Kidney glomerular epithelial cell (primary cell): ENCODE results near the gene SUSD4.
"Not testable (repeated sequence)": the region's sequence is repeated elsewhere in the genome, so short reads cannot be mapped to it uniquely, and the experiment has no call there.

Experiments
- DNase-seq: peaks from one replicate; lab custom pipeline; 2025; lab: John Stamatoyannopoulos, UW

The SUSD4 gene

DNA sequence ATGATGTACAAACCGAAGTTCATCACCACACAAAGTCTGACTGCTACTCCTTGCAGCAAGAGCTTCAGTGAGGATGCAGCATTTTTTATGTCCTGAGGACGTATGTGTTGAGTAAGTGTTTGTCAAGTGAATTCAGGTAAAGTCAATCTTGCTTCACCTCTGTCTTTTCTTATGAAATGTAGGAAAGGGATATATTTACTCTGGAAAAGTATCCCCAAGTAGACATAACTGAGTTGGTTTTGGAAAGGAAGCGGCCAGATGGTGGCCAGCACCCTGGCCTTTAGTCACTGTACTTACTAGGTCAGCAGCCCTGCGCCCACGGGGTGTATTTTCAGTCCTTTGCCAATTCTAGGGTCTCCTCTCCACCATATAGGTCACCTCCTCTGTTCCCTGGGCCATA lies 75.2 kb downstream of the SUSD4 start:
- no peak for DNase-seq

DNA sequence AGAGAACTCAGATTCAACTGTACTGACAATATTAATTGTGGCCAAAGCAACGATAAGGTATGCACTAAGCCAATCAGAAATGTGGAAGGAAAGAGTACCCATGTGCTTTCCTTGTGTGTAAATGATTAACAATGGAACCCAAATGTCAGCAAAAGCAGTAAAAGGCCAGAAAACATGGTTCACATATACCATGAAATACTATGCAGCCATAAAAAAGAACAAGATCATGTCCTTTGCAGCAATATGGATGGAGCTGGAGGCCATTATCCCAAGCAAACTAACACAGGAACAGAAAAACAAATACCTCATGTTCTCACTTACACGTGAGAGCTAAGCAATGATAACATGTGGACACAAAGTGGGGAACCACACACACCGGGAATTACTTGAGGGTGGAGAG lies 78.5 kb downstream of the SUSD4 start:
- DNase-seq = no peak

DNA sequence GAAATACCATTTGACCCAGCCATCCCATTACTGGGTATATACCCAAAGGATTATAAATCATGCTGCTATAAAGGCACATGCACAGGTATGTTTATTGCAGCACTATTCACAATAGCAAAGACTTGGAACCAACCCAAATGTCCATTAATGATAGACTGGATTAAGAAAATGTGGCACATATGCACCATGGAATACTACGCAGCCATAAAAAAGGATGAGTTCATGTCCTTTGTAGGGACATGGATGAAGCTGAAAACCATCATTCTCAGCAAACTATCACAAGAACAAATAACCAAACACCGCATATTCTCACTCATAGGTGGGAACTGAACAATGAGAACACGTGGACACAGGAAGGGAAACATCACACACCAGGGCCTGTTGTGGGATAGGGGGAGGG lies 80.3 kb downstream of the SUSD4 start:
- DNase-seq = not testable (repeated sequence)

DNA sequence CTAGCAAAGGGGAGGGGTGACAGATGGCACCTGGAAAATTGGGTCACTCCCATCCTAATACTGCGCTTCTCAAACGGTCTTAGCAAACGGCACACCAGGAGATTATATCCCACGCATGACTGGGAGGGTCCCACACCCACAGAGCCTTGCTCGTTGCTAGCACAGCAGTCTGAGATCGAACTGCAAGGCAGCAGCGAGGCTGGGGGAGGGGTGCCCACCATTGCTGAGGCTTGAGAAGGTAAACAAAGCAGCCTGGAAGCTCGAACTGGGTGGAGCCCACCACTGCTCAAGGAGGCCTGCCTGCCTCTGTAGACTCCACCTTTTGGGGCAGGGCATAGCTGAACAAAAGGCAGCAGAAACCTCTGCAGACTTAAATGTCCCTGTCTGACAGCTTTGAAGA lies 85.7 kb downstream of the SUSD4 start:
- not testable (repeated sequence) for DNase-seq

DNA sequence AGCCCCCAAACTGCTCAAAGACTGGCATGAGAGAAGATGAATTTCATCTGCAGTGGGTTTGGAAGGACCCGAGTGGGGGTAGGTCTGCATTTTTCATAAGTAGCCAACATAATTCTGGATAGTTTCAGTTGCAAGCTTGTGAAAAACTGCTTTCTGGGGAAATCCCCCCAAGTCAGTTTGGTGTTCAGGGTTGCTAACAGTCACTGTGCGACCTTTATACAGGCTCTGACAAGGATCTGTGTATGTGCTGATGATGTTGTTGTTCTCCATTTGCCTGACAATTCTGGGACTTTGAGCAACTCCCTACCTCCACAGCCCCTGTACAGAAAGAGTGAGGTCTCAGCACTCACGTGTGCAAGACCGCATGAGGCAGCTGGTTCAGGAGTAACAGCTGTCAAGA lies 87.9 kb downstream of the SUSD4 start:
- no peak for DNase-seq

DNA sequence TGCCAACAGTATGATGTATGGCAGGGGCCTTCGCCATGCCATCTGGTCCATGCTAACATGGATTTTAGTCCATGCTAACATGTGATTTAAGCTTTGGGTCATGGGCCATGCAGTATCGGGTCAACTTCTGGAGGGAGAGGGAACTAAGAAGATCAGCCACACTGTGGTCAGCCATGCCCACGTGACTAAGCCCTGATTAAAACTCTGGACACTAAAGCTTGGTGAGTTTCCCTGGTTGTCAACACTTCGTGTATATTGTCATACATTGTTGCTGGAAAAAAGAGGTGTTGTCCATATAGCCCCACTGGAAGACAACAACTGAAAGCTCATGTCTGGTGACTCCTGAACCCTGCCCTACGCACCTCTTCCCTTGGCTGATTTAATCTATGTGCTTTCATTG lies 90.5 kb downstream of the SUSD4 start:
- no peak for DNase-seq

DNA sequence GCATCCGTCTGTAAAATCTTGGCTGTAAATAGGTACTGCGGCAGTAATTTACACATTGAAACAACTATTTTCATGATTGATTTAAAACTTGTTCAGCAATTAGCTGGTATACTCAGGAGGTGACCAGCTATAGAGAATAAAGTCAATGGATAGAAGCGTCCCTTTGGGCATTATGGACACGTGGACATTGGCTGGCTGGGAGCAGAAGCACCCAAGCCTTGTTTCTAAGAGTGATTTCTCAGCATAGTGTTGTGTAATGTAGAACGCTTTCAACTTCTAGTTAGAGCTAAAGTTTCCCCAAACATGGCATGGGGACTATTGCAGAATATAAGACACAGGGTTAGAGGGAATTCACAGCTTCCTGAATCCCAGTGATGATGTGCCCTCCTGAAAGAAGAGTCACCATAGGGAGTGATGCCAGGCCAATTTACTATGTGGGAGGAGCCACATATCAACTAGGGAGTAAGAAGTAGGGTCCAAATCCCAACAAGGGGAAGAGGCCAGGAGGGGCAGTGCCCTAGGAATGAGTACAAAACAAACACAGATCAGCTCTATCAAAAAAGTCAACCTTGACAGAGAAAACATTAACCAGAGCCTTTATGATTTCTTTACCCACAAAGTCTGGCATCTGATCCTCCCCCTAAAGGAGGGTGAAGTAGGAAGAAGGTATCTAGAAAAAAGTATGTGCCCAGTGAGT lies 92.7 kb downstream of the SUSD4 start:
- peak; percentile 16 for DNase-seq

DNA sequence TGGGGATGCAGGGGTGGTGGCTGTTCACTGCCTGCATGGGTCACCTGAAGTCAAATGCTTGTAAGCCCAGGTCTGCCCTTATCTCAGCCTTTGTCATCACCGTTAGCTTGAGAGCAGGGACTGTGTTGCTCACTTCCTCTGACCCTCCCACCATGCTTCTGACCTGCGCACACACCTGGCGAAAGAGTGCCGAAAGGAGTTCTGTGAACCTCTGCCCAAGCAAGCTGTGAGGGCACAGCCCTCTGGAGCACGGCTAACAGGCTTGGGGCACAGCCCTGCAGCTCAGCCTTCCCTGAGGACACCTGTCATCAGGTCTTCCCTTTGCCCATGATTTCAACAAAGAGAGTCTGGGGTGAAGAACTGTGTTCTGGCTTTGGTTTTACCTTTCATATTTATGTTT lies 93.8 kb downstream of the SUSD4 start:
- DNase-seq = no peak

DNA sequence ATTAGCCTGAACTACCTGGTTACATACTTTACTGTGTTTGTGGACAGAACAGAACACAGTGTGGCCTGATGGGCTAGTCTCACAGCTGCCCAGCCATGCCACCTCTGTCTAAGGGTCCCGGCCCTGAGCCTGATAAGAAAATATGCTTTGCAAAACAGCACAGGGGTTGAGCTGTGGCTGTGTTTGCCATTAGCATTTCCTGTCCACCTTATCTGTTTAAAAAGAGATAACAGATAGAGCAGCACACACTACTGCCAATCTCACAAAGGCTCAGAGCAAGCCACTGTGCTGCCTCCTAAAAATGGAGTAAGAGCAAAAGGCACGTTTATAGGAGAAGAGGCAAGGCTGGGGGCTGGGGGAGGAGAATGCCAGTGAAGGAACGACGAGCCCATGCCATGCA lies 95.0 kb downstream of the SUSD4 start:
- no peak for DNase-seq

DNA sequence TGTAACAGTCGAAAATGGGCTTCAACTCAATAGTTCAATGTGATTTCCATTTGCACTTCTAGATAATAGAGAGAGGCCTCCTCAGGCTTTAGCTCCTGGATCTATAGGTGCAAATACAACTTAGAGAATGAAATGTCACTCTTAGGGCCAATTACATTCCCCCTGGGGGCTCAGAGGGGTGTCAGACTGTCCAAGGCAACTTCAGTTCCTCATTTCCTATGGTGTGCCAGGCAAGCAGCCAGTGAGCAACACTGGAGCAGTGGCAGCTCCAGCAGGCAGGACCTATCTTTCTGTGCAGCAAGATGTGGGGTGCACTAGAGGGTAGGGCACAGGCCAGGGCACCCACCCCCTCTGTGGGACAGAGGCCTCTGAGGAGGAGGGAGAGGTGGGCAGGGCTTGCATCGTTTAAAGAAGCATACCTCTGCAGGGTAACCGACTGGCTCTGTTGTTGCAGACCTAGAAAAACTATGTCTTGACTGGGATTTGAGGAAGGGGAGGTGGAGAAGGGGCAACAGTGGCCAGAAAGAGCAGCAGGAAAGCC lies 97.3 kb downstream of the SUSD4 start:
- DNase-seq = no peak

DNA sequence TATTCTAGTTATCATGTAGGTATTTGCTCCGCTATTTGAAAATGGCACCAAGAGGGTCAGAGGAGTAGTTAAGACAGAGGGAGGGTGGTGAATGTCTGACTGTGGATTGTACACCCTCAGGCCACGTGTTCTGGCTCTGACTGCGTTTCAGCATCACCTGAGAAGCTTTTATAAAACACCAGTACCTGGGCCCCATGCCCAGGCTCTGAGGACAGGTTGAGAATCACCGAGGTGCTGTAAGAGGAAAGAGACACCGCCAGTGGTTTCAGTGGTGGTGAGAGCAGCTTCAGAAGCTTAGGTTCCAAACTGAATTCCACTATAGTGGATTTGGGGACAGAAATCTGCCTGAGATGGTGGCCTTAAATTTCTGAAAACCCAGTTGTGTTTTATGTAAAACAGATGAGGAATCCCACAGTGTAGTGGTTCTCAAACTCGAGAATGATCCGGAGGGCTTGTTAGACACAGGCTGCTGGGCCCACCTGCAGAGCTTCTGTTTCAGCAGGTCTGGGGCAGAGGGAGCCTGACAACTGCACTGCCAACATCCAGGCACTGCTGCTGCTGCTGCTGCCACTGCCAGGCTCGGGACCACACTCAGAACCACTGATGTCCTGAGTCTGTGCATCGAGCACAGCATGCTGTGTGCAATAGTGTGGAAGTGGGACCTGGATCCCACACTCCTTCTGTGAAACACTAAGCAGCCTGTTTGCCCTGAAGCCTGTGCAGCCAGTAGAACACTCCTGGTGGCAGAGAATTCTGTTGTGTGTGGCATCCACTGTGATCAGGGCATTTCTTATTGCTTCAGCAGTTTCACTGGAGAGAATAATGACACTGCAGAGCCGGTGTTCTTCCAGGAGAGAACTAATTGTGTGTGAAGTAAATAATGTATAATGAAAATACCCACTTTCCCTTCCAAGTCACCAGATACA lies 98.7 kb downstream of the SUSD4 start:
- DNase-seq = no peak

DNA sequence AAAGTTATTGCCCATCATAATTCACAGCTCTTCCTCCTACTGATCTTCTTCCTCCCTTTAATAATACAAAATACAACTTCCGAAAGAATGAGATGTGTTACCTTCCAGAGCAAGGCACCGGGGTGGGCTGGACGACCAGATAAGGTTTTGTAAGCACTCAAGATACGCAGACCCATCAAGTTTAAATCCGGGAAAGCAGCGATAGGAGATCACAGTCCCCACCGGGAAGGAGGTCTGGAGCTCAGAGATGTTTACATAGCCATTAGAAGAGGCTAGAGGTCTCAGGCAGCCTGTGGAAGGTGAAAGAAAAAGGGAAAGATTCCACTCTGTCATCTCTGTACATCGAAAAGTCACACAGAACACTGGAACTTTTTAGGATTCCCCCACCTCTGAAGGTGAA lies 99.4 kb downstream of the SUSD4 start:
- DNase-seq = no peak

DNA sequence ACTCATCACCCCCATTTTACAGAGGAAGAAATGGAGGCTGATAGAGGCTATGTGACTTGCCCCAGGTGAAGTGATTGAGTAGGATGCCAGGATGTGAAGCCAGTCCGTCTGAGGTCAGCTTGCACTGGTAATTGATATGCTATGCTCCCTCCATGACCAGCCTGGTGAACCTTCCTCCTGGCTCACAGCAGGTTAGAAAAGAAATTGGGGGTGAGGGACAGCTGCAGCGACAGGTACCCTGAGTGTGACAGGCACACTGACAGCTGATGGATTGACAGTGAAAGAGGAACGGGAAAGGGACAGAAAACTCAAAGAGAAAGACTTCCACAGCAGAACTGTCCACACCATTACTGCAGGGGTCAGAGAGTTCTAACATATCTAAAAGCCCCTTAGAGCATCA lies 102.1 kb downstream of the SUSD4 start:
- no peak for DNase-seq

DNA sequence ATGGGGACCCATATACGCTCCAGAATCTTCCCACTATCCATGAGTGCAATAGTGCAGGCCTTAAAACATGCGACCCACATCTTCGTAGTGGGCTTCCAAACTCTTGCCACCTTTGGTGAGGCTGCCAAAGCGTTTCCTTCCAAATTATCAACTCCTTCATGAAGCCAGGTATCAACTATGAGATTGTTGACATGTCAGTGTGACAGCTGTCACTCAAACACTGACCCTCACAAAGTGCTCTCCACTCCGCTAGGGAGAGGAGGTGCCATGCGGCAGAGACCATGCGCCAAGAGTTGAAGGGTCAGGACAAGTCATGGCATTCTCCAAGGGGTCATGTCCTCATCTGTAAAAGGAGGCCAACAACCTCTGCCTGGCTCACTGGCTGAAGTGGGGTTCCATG lies 103.3 kb downstream of the SUSD4 start:
- no peak for DNase-seq

DNA sequence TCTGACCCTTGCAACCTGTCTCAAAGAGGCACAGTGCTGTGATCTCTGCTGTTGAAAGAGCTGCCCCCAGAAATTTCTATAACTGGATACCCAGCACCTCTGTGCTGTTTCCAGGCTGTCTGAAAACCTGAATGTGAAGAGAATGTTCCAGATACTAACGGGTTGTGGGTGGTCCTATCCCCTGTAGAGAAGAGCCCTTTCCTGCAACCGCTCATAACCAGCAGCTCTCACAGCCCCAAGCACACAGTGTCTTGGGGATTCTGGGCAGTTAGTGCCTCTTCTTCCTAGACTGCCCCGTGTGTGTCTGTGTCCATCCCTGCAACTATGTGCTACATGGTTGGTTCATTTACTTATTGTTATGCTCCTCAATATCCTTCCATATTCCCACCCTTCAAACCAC lies 104.5 kb downstream of the SUSD4 start:
- no peak for DNase-seq

DNA sequence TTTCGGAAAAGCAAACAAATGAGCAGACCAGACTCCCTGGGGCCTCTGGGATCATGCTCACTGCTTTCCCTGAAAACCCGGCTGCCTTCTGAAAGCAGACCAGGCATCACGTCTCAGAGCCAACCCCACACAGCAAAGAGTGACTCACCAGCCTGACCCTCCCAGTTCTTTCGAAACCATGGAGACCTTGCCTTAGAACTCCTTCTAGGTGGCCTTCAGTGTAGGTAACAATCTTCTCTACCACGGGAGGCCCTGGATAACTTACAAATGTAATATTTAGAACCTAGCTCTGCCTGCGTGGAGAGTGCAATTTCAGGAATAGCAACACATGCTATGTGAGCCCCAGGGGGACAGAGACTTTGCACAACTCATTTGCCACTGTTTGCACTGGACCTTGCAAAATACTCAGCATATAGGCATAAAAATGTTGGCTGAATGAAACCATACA lies 105.2 kb downstream of the SUSD4 start:
- peak; percentile 74 for DNase-seq

DNA sequence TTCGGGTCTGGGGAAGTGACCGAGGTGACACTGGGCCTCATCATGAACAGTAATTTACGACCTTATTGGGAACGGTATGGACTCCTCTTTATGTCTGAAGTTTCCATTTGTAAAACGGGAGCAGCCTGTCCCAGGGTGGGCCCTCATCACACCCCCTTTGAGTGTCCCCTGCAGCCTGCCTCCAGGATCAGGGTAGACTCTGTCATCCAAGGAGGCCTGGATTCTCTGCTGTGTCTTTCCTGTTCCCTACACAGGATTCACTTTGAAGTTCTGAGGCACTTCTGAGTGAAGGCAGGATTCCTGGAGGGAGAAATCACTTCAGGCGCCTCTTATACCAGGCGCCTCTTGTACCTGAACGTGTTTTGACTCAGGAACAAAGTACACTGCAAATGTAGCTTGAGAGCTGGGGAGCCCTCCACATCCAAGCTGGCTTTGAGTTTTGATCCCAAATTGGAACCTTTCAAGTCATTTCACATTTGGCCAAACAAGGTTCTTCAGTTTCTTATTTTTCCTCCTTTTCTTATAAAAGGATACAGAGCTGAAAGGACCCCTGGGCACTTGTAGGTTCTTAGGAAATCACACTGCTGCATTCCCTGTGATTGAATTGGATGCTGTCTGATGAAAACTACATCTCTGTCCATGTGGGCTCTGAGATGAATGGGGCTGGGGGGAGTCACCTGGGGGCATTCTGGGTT lies 106.0 kb downstream of the SUSD4 start:
- no peak for DNase-seq

DNA sequence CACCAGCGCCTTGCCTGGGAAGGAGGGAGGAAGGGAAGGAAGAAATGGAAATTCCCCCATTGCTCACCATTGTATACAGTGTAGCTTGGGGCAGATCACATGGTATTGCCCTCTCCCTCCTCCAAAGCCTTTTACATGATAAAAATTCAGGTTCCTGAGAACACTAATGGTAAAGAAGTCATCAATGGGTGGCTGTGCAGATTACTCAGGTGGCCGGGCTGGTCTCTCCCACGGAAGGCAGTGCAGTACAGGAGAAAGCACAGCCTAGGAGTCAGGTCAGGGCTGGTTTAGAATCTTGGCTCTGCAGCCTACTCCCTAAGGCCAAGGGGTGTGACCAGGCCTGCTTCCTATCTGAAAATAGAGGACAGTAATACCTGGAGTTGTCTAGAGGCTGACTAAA lies 107.9 kb downstream of the SUSD4 start:
- DNase-seq = no peak

DNA sequence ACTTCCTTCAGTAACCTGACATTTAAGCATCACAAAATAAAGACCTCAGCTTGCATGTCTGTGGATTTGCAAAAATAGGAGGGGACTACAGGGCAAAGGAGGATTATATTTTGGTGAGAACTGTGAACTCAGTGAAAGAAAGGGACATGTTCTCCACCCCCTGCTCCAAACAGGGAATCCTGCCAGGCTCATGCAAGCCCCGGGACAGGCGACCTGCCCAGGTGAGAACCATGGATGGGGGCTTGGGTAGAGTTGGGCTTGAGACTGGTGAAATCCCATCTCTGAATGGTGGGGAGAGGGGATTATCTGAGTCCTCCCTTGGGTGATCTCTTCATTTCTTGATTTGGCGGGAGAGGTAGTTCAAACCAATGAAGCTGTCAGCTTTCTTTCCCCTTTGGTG lies 110.1 kb downstream of the SUSD4 start:
- DNase-seq = no peak

DNA sequence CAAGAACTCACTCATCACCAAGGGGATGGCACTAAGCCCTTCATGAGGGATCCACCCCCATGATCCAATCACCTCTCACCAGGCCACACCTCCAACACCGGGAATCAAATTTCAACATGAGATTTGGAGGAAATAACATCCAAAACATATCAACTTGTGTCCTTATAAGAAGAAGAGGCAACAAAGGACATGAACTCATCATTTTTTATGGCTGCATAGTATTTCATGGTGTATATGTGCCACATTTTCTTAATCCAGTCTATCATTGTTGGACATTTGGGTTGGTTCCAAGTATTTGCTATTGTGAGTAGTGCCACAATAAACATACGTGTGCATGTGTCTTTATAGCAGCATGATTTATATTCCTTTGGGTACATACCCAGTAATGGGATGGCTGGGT lies 112.6 kb downstream of the SUSD4 start:
- DNase-seq = not testable (repeated sequence)

DNA sequence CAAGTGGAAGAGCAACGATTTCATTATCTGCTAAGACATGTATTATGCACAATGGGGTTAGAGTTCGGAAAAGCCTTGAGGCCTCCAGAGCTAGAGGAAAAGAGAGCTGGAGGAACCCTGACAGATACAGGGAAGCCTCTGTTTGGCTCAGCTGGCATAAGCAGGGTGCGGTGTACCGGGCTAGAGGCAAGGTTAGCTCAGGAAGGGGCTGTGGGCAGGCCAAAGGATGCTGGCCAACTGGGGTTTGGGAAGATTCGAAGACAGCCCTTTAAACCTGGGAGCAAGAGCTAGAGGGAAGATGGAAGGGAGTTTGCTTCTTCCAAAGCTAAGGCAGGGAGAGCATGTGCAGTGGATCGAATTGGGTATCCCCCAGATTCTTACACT lies 113.4 kb downstream of the SUSD4 start:
- no peak for DNase-seq

DNA sequence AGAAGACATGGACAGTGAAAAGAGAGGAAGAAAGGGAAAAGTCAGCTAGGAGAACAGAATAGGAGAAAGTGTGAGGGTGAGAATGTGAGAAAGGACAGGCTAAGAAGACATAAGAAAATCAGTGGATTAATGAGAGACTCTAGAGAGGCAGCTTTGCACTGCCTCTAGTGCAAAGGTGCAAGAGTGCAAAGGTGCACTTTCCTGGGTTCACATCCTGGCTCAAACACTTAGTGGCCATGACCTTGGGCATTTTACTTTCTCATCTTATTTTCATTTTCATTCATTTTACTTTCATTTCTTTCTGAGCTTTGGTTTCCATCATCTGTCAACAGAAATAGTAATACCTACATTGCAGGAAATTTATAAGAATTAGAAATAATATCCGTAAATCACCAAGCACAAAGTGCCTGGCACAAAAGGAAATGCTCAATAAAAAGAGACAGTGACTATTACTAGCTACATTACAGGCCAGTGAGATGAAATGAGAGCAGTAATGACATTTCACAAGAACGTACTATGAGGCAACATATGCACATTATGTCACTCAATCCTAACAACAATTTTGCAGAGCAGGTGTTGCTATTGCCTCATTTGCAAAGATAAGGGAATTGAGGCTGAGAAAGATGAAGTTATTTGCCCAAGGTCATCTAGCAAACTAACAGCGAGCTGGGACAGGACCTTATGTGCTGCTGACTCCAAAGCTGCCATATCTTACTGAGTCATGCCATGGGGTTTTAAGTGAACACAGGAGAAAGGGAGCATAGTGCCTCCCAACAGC lies 113.9 kb downstream of the SUSD4 start:
- DNase-seq = no peak
